Keratinocyte (primary cell): ENCODE results near the gene CRTC2. TPM values are rescaled to one million over a fixed set of nuclear protein-coding genes. Genes with fewer than 3 reads are reported as not detected.

ENCODE experiments used
- DNase-seq: peaks from one replicate; pipeline ENCODE4 v3.0.0-alpha.2; 2011; ENCODE audit warnings: low read depth, missing footprints, low spot score
- FAIRE-seq: peaks from 2 replicates; lab custom pipeline; 2011; peaks lifted over from hg19 to GRCh38; lab: Jason Lieb, UNC
- H2AFZ ChIP-seq: 2 replicates; pipeline ENCODE4 v1.6.0; 2012; ENCODE audit warnings: low read length, control low read depth, inconsistent platforms; ENCODE audit not compliant: control insufficient read depth
- H3K27ac ChIP-seq: 2 replicates; pipeline ENCODE4 v1.5.1; 2011; ENCODE audit warnings: low read length; ENCODE audit not compliant: control insufficient read depth, insufficient read depth
- H3K27me3 ChIP-seq: 3 replicates; pipeline ENCODE4 v1.6.0; 2011; ENCODE audit warnings: low read length; ENCODE audit not compliant: control insufficient read depth, insufficient read depth; ENCODE audit errors: extremely low read depth
- H3K36me3 ChIP-seq, 2 experiments: 2 replicates in 1 of 2; 3 replicates in 1 of 2; pipeline ENCODE4 v1.5.1; 2011; ENCODE audit warnings: low read length in 2 of 2, mild to moderate bottlenecking in 1 of 2; ENCODE audit not compliant: control insufficient read depth in 2 of 2, insufficient read depth in 2 of 2; ENCODE audit errors: extremely low read depth in 1 of 2
- H3K4me1 ChIP-seq: 3 replicates; pipeline ENCODE4 v1.5.1; 2011; ENCODE audit warnings: low read length; ENCODE audit not compliant: control insufficient read depth, insufficient read depth; ENCODE audit errors: extremely low read depth
- H3K4me2 ChIP-seq: 3 replicates; pipeline ENCODE4 v1.6.0; 2011; ENCODE audit warnings: low read depth, low read length; ENCODE audit not compliant: control insufficient read depth, insufficient read depth; ENCODE audit errors: extremely low read depth
- H3K4me3 ChIP-seq, 3 experiments: fragments of 200-600 bp in 1 of 3; sonication (generic) in 1 of 3; 2 replicates in 2 of 3; 3 replicates in 1 of 3; pipeline ENCODE4 v1.5.1; 2011 to 2016; ENCODE audit warnings: low read length in 3 of 3, mild to moderate bottlenecking in 3 of 3, control low read depth in 2 of 3, inconsistent platforms in 1 of 3, low read depth in 1 of 3, mixed read lengths in 1 of 3, mixed run types in 1 of 3, moderate library complexity in 1 of 3; ENCODE audit not compliant: control insufficient read depth in 2 of 3, insufficient read depth in 2 of 3; ENCODE audit errors: extremely low read depth in 1 of 3
- H3K79me2 ChIP-seq: 2 replicates; pipeline ENCODE4 v1.6.0; 2012; ENCODE audit warnings: low read length; ENCODE audit not compliant: control insufficient read depth, insufficient read depth
- H3K9ac ChIP-seq: 3 replicates; pipeline ENCODE4 v1.6.0; 2011; ENCODE audit warnings: low read length; ENCODE audit not compliant: control insufficient read depth, insufficient read depth; ENCODE audit errors: extremely low read depth
- H3K9me1 ChIP-seq: 3 replicates; pipeline ENCODE4 v1.6.0; 2011; ENCODE audit warnings: low read length; ENCODE audit not compliant: control insufficient read depth, insufficient read depth; ENCODE audit errors: extremely low read depth
- H3K9me3 ChIP-seq: 2 replicates; pipeline ENCODE4 v1.5.1; 2012; ENCODE audit warnings: low read depth, low read length; ENCODE audit not compliant: control insufficient read depth
- H4K20me1 ChIP-seq: 3 replicates; pipeline ENCODE4 v1.6.0; 2011; ENCODE audit warnings: low read length; ENCODE audit not compliant: control insufficient read depth, insufficient read depth; ENCODE audit errors: extremely low read depth
- EZH2 ChIP-seq: IDR thresholded peaks from one replicate; pipeline ENCODE4 v1.6.1; 2012; ENCODE audit warnings: inconsistent platforms, mild to moderate bottlenecking, low read length, moderate library complexity
- dilution Hi-C: fragments of 300-500 bp; cut with MboI; formaldehyde crosslinking; loops from one replicate; pipeline ENCODE4 v1.7.0; 2020; ENCODE audit warnings: low sequenced_read_pairs; ENCODE audit not compliant: extremely low pct_ligation_motif_present
- polyA plus RNA-seq, 5 experiments: library from polyadenylated mRNA; depleted of rRNA in 3 of 5; stranded (reverse) in 3 of 5; stranded (forward) in 1 of 5; unstranded in 1 of 5; fragments of >200 nt; gene quantifications; 1 replicate in 1 of 5; 2 replicates in 3 of 5; 3 replicates in 1 of 5; pipeline versions ENCODE4 v1.2.1 to v1.2.3, GENCODE V29; 2011 to 2012; ENCODE audit warnings: missing spikeins in 2 of 5, low read depth in 1 of 5, low replicate concordance in 1 of 5
- TF ChIP-seq, protein P1 (sequence below), 3 experiments: IDR thresholded peaks in 1 of 3; conservative IDR thresholded peaks in 1 of 3; optimal IDR thresholded peaks in 1 of 3; 2 replicates in 2 of 3; 3 replicates in 1 of 3; pipeline versions ENCODE3 to v1.5.1; 2011; ENCODE audit warnings: low read length in 3 of 3, mild to moderate bottlenecking in 3 of 3, moderate library complexity in 2 of 3, control low read depth in 1 of 3, inconsistent platforms in 1 of 3; ENCODE audit not compliant: insufficient read depth in 2 of 3; ENCODE audit errors: extremely low read depth in 1 of 3

CRTC2 gene
- polyA plus RNA-seq, 1 donor (not counting 4 experiments of a cell fraction or from before 2014, with no cell fraction given): 15.9 TPM

DNA sequence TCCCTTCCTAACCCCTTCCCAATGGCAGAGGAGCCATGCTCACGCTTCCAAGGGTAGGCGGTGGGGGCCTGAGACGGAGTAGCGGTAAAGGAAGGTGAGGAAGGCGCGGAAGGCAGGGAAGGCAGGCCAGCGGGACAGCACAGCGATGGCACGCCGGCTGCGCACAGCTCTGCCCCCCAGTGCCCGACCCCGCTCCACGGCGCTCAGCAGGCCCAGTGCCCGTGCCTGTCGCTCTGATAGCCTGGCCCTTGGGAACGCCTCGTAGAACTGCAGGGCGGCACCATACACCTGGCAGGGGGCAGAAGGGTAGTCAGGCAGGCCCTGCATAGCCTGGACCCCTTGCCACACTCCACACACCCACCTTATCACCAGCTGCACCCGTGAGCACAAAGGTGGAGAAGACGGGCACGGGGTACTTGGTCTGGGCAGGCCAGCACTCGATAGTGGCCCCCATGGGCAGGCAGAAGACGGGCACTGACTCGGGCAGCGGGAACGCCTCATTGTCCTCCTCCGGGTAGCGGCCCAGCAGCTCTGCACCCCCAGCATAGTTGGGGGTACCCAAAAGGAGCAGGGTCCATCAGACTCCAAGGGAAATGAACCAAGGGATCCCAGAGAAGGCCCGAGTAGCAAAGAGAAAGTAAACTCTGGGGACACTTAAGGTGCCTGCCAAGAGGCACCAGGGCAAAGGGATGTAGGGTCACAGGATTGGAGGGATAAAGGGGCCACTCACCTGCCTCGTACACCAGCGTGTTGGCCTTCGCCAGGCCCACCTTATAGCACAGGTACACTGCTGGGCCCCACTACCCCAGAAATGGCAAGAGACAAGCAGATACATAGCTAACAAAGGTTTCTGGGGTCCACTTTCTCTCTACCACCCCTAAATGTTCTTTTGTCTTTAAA lies 16.3 kb downstream of the CRTC2 start:
- Histone ChIP-seq H4K20me1 (no peaks in the 10 kb centered on the region), H3K4me2 (no peak overlapping the region), H2AFZ (no peak overlapping the region), H3K9me1 (no peaks in the 10 kb centered on the region), H3K27ac (no peak overlapping the region), H3K79me2 (peaks cover 22% of the 10 kb centered on the region), H3K36me3 (peaks cover 24 to 31% of the 10 kb centered on the region in 2 experiments), H3K9me3 (no peaks in the 10 kb centered on the region), H3K9ac (no peak overlapping the region), H3K4me1 (peaks cover 10% of the 10 kb centered on the region), H3K27me3 (no peaks in the 10 kb centered on the region), H3K4me3 (no peak overlapping the region)
- DNase-seq: no peak
- FAIRE-seq: no peak
- dilution Hi-C loops: no loop called here
- TF ChIP-seq, protein P1, sequence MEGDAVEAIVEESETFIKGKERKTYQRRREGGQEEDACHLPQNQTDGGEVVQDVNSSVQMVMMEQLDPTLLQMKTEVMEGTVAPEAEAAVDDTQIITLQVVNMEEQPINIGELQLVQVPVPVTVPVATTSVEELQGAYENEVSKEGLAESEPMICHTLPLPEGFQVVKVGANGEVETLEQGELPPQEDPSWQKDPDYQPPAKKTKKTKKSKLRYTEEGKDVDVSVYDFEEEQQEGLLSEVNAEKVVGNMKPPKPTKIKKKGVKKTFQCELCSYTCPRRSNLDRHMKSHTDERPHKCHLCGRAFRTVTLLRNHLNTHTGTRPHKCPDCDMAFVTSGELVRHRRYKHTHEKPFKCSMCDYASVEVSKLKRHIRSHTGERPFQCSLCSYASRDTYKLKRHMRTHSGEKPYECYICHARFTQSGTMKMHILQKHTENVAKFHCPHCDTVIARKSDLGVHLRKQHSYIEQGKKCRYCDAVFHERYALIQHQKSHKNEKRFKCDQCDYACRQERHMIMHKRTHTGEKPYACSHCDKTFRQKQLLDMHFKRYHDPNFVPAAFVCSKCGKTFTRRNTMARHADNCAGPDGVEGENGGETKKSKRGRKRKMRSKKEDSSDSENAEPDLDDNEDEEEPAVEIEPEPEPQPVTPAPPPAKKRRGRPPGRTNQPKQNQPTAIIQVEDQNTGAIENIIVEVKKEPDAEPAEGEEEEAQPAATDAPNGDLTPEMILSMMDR (optimal IDR thresholded peaks at IDR 0.05 in 1 of 3, IDR thresholded peaks at IDR 0.05 in 1 of 3, conservative IDR thresholded peaks at IDR 0.05 in 1 of 3; ENCODE audit: extremely low read depth in 1 of 3, insufficient read depth in 2 of 3, low read length in 3 of 3): no peak
- TF ChIP-seq EZH2: no peak

DNA sequence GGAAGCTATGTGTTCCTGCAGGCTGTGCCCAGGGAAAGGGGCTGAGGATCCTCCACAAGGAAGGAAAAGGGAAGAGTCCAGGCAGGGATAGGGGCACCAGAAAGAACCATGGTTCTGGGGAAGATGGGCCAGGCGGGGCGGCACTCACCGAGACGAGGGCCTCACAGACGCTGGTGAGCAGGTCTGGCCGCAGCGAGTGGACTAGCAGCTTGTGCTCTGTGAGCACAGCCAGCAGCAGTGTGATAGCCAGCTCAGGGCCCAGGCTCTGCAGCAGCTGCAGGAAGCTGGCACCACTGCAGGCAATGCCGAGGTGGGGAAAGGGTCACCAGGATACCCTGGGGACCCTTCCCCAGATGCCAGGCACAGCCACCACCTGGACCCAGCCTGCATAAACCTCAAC lies 17.7 kb downstream of the CRTC2 start:
- DNase-seq (no peak), FAIRE-seq (no peak)
- H2AFZ ChIP-seq: no peak overlapping the region
- no peak overlapping the region for H3K4me2 ChIP-seq
- H3K27me3 ChIP-seq: no peaks in the 10 kb centered on the region
- no peak overlapping the region for H3K4me3 ChIP-seq
- H3K9me3 ChIP-seq: no peaks in the 10 kb centered on the region
- H4K20me1 ChIP-seq: no peaks in the 10 kb centered on the region
- H3K9me1 ChIP-seq: no peaks in the 10 kb centered on the region
- dilution Hi-C loops: no loop called here
- peaks cover 7% of the 10 kb centered on the region for H3K4me1 ChIP-seq
- H3K27ac ChIP-seq: no peak overlapping the region
- peaks cover 19% of the 10 kb centered on the region for H3K79me2 ChIP-seq
- no peak overlapping the region for H3K9ac ChIP-seq
- H3K36me3 ChIP-seq: peaks cover 34 to 36% of the 10 kb centered on the region in 2 experiments
- TF ChIP-seq EZH2: no peak
- TF ChIP-seq, protein P1 (optimal IDR thresholded peaks at IDR 0.05 in 1 of 3, IDR thresholded peaks at IDR 0.05 in 1 of 3, conservative IDR thresholded peaks at IDR 0.05 in 1 of 3; ENCODE audit: extremely low read depth in 1 of 3, insufficient read depth in 2 of 3, low read length in 3 of 3): no peak
